Lower leg skin (tissue), 3 donors: ENCODE results near the gene ZBTB20.

Experiments
- POLR2A ChIP-seq, 2 donors: fragments of 450-650 bp; IDR thresholded peaks; one replicate each; pipeline ENCODE4 v1.6.1; 2016 to 2017; ENCODE audit warnings: antibody characterized with exemption in 2 of 2, mild to moderate bottlenecking in 1 of 2, moderate library complexity in 1 of 2
- TF ChIP-seq, protein P1 (sequence below), 3 donors: fragments of 450-650 bp; IDR thresholded peaks; one replicate each; pipeline ENCODE4 v1.5.1; 2016; ENCODE audit warnings: antibody characterized with exemption in 3 of 3, mild to moderate bottlenecking in 3 of 3, moderate library complexity in 2 of 3

DNA sequence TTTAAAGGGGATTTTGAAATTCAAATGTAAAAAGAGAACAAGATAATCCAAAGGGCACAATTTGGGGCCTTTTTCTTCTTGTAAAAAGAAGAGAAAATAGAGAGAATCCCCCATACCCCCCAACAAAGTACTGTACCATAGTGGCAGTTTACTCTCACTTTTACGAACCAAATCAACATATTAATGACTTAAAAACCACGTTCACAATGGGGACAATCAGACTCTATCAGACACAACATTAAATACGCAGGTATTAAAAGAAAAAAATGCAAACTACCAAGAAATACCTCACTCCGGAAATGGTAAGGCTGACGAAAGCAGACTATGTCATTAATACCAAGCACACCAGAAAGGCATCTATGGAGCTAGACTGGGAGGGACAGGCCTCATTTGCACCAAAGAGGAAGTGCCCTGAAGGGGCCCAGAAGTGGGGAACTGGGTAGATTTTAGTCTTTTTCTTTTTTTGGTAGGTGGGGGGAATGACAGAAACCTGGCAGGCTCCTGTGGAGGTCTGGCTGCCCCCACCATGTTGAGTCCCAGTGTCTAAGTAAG lies 719.0 kb downstream of the ZBTB20 start:
- TF ChIP-seq, protein P1, sequence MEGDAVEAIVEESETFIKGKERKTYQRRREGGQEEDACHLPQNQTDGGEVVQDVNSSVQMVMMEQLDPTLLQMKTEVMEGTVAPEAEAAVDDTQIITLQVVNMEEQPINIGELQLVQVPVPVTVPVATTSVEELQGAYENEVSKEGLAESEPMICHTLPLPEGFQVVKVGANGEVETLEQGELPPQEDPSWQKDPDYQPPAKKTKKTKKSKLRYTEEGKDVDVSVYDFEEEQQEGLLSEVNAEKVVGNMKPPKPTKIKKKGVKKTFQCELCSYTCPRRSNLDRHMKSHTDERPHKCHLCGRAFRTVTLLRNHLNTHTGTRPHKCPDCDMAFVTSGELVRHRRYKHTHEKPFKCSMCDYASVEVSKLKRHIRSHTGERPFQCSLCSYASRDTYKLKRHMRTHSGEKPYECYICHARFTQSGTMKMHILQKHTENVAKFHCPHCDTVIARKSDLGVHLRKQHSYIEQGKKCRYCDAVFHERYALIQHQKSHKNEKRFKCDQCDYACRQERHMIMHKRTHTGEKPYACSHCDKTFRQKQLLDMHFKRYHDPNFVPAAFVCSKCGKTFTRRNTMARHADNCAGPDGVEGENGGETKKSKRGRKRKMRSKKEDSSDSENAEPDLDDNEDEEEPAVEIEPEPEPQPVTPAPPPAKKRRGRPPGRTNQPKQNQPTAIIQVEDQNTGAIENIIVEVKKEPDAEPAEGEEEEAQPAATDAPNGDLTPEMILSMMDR (IDR thresholded peaks at IDR 0.05), result no peak
- no peak for TF ChIP-seq POLR2A (IDR thresholded peaks at IDR 0.05)
